Subcutaneous adipose tissue (tissue), 4 donors: ENCODE measurements around the gene MEOX2. TPM values are rescaled to one million over a fixed set of nuclear protein-coding genes. Genes with fewer than 3 reads are reported as not detected.

ENCODE experiments used
- CTCF ChIP-seq: fragments of 450-650 bp; IDR thresholded peaks from one replicate; pipeline ENCODE4 v1.5.1; 2016; ENCODE audit warnings: low read depth, mild to moderate bottlenecking, control low read depth, antibody characterized with exemption, moderate library complexity
- total RNA-seq, 4 donors: library from RNA; depleted of rRNA; stranded (reverse); fragments of >200 nt; gene quantifications; one replicate each; pipeline ENCODE4 v1.1.0, GENCODE V29; 2016

The MEOX2 gene
- total RNA-seq, 4 donors from 2014 or later: 10.7 to 38.6 (median 23.1) TPM

- TF ChIP-seq CTCF: no peak
Observed at GRCh38 chr7:15667991-15668390, 18.5 kb downstream of the MEOX2 start.

- TF ChIP-seq CTCF: no peak
Observed at GRCh38 chr7:15662451-15662850, 24.0 kb downstream of the MEOX2 start.

- no peak for TF ChIP-seq CTCF
Observed at GRCh38 chr7:15658247-15658646, 28.2 kb downstream of the MEOX2 start.

- no peak for TF ChIP-seq CTCF
Observed at GRCh38 chr7:15652776-15653290, 33.6 kb downstream of the MEOX2 start.

- no peak for TF ChIP-seq CTCF
Observed at GRCh38 chr7:15651693-15652092, 34.8 kb downstream of the MEOX2 start.

GRCh38 chr7:15650787-15651186, 35.7 kb downstream of the MEOX2 start:
- no peak for TF ChIP-seq CTCF

GRCh38 chr7:15648461-15648961, 38.0 kb downstream of the MEOX2 start:
- no peak for TF ChIP-seq CTCF
